Mammary epithelial cell (primary cell): Measurements from ENCODE around the gene SDCCAG8.

Experiments used
- EZH2 ChIP-seq: IDR thresholded peaks from 2 replicates; pipeline ENCODE4 v1.6.1; 2012; ENCODE audit warnings: low read length, inconsistent platforms, borderline replicate concordance
- TF ChIP-seq, protein P1 (sequence below), 2 donors: IDR thresholded peaks in 1 of 2; conservative IDR thresholded peaks in 1 of 2; 2 replicates each; pipeline ENCODE4 v1.5.1; 2011 to 2012; ENCODE audit warnings: inconsistent platforms in 2 of 2, low read length in 2 of 2, mild to moderate bottlenecking in 2 of 2, control low read depth in 1 of 2, low read depth in 1 of 2; ENCODE audit not compliant: insufficient read depth in 1 of 2; ENCODE audit errors: extremely low read depth in 1 of 2

DNA sequence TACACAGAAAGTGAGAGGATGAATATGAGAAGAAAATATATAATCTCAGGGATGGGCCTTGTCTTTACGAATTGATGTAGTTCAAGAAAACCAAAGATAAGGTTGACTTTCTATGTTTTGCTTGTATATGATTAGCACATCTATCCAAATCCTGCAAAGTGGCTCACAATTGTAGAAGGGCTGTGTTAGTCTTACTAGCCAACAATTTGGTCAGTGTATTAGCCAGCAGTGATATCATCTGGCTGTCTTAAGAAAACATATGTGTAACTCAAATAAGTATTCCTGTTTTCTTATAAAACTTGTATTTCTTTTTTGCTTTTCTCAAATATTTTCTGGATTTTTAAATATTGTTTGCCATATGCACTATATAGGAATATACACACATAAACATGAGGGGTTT is 5.5 kb downstream of the SDCCAG8 start:
- TF ChIP-seq, protein P1, sequence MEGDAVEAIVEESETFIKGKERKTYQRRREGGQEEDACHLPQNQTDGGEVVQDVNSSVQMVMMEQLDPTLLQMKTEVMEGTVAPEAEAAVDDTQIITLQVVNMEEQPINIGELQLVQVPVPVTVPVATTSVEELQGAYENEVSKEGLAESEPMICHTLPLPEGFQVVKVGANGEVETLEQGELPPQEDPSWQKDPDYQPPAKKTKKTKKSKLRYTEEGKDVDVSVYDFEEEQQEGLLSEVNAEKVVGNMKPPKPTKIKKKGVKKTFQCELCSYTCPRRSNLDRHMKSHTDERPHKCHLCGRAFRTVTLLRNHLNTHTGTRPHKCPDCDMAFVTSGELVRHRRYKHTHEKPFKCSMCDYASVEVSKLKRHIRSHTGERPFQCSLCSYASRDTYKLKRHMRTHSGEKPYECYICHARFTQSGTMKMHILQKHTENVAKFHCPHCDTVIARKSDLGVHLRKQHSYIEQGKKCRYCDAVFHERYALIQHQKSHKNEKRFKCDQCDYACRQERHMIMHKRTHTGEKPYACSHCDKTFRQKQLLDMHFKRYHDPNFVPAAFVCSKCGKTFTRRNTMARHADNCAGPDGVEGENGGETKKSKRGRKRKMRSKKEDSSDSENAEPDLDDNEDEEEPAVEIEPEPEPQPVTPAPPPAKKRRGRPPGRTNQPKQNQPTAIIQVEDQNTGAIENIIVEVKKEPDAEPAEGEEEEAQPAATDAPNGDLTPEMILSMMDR (conservative IDR thresholded peaks at IDR 0.05 in 1 of 2, IDR thresholded peaks at IDR 0.05 in 1 of 2; ENCODE audit: extremely low read depth in 1 of 2, insufficient read depth in 1 of 2, low read depth in 1 of 2, low read length in 2 of 2), result no peak
- TF ChIP-seq EZH2, result no peak
